GM12878 (cell line): ENCODE measurements around the gene DCPS. TPM values are rescaled to one million over a fixed set of nuclear protein-coding genes. Genes with fewer than 3 reads are reported as not detected.

Source experiments
- ATAC-seq: fragments of 200-7000 bp; cut with Tn5 transposase; 3 replicates; pipeline ENCODE4 v1.9.1; 2020; ENCODE audit warnings: mild to moderate bottlenecking, moderate library complexity
- BruUV-seq: library from RNA; stranded (reverse); fragments of 400-500 nt; replicated peaks from 2 replicates; lab custom pipeline; 2021; lab: Mats Ljungman, UMichigan
- CTCF ChIA-PET: fragments of 300-600 bp; sonication (Branson Sonifier 250); formaldehyde crosslinking; extraction: SDS; loops from one replicate; lab custom pipeline; 2021; ENCODE audit warnings: inconsistent platforms; lab: Yijun Ruan, JAX
- POLR2A ChIA-PET: fragments of 350-600 bp; formaldehyde crosslinking; extraction: SDS; loops from one replicate; lab custom pipeline; 2021; ENCODE audit warnings: inconsistent platforms; lab: Charles Lee
- RAD21 ChIA-PET: fragments of 300-600 bp; sonication (Branson Sonifier 250); formaldehyde crosslinking; loops from one replicate; lab custom pipeline; 2023; ENCODE audit warnings: antibody characterized with exemption; ENCODE audit not compliant: unreplicated experiment; lab: Charles Lee
- SMC1A ChIA-PET: fragments of 300-600 bp; sonication (Branson Sonifier 250); formaldehyde crosslinking; loops from one replicate; lab custom pipeline; 2023; ENCODE audit not compliant: unreplicated experiment, uncharacterized antibody; lab: Charles Lee
- DNase-seq: peaks from one replicate; pipeline ENCODE4 v3.0.0-alpha.2; 2011; ENCODE audit warnings: low read depth, low spot score
- FAIRE-seq: peaks from 3 replicates; lab custom pipeline; 2011; peaks lifted over from hg19 to GRCh38; lab: Jason Lieb, UNC
- H2AFZ ChIP-seq: 2 replicates; pipeline ENCODE4 v1.6.0; 2011; ENCODE audit warnings: low read depth, low read length, control low read depth; ENCODE audit not compliant: control insufficient read depth
- H3K27ac ChIP-seq: 2 replicates; pipeline ENCODE4 v1.5.1; 2011; ENCODE audit warnings: control low read depth; ENCODE audit not compliant: control insufficient read depth, insufficient read depth
- H3K27me3 ChIP-seq, 2 experiments: replicated peaks in 1 of 2; 2 replicates each; pipeline versions ENCODE4 v1.6.0 to v1.6.1; 2011; ENCODE audit warnings: low read length in 1 of 2; ENCODE audit not compliant: control insufficient read depth in 2 of 2, insufficient read depth in 2 of 2
- H3K36me3 ChIP-seq, 2 experiments: 2 replicates each; pipeline ENCODE4 v1.5.1; 2011; ENCODE audit warnings: low read length in 1 of 2; ENCODE audit not compliant: control insufficient read depth in 2 of 2, insufficient read depth in 2 of 2
- H3K4me1 ChIP-seq: 2 replicates; pipeline ENCODE4 v1.6.1; 2011; ENCODE audit warnings: mild to moderate bottlenecking, low read length, moderate library complexity, mixed read lengths; ENCODE audit not compliant: control insufficient read depth, insufficient read depth
- H3K4me2 ChIP-seq: 2 replicates; pipeline ENCODE4 v1.6.0; 2011; ENCODE audit warnings: control low read depth; ENCODE audit not compliant: control insufficient read depth, insufficient read depth
- H3K4me3 ChIP-seq: fragments of 200-600 bp; sonication (generic); 2 replicates; pipeline ENCODE4 v1.5.1; 2016
- H3K79me2 ChIP-seq: 2 replicates; pipeline ENCODE4 v1.6.0; 2011; ENCODE audit warnings: low read length; ENCODE audit not compliant: control insufficient read depth, insufficient read depth
- H3K9ac ChIP-seq: 2 replicates; pipeline ENCODE4 v1.8.0; 2011; ENCODE audit warnings: low read length, control low read depth, mixed read lengths; ENCODE audit not compliant: control insufficient read depth, insufficient read depth
- H3K9me3 ChIP-seq: replicated peaks from 3 replicates; pipeline ENCODE4 v1.5.1; 2011; ENCODE audit warnings: mild to moderate bottlenecking, low read length; ENCODE audit not compliant: control insufficient read depth, insufficient read depth
- H4K20me1 ChIP-seq: 2 replicates; pipeline ENCODE4 v1.6.0; 2011; ENCODE audit not compliant: control insufficient read depth, insufficient read depth
- BCLAF1 ChIP-seq: fragments of 450-650 bp; IDR thresholded peaks from 2 replicates; pipeline ENCODE4 v1.6.1; 2017; ENCODE audit warnings: antibody characterized with exemption, mild to moderate bottlenecking, moderate library complexity
- CREM ChIP-seq: IDR thresholded peaks from 2 replicates; pipeline ENCODE4 v1.6.1; 2014; ENCODE audit warnings: antibody characterized with exemption, low read depth
- EP300 ChIP-seq, 2 experiments: fragments of 150-350 bp in 1 of 2; IDR thresholded peaks; 2 replicates each; pipeline ENCODE4 v1.6.1; 2011 to 2012; ENCODE audit warnings: low read depth in 2 of 2, low read length in 2 of 2, borderline replicate concordance in 1 of 2, improper control_type of control experiment in 1 of 2, inconsistent platforms in 1 of 2; ENCODE audit not compliant: control insufficient read depth in 1 of 2
- IKZF1 ChIP-seq: fragments of 450-650 bp; conservative IDR thresholded peaks from 2 replicates; pipeline ENCODE4 v1.6.1; 2017; ENCODE audit warnings: antibody characterized with exemption, mild to moderate bottlenecking
- IKZF2 ChIP-seq, 2 experiments: fragments of 450-650 bp; IDR thresholded peaks; 2 replicates each; pipeline ENCODE4 v1.6.1; 2017; ENCODE audit warnings: mild to moderate bottlenecking in 2 of 2, moderate library complexity in 2 of 2
- IRF5 ChIP-seq: fragments of 450-650 bp; IDR thresholded peaks from 2 replicates; pipeline ENCODE4 v1.6.1; 2017; ENCODE audit warnings: borderline replicate concordance
- NR2F1 ChIP-seq: fragments of 450-650 bp; conservative IDR thresholded peaks from 2 replicates; pipeline ENCODE4 v1.6.1; 2017; ENCODE audit warnings: mild to moderate bottlenecking
- RCOR1 ChIP-seq: conservative IDR thresholded peaks from 2 replicates; pipeline ENCODE4 v1.6.1; 2012; ENCODE audit warnings: low read depth, low read length, improper control_type of control experiment
- SUZ12 ChIP-seq: fragments of 200-600 bp; sonication (generic); IDR thresholded peaks from one replicate; pipeline ENCODE4 v1.6.1; 2018; ENCODE audit warnings: antibody characterized with exemption, mild to moderate bottlenecking; ENCODE audit not compliant: unreplicated experiment
- USF2 ChIP-seq: IDR thresholded peaks from 2 replicates; pipeline ENCODE4 v1.6.1; 2011; ENCODE audit warnings: low read depth, low read length, improper control_type of control experiment, borderline replicate concordance
- YBX1 ChIP-seq: fragments of 450-650 bp; IDR thresholded peaks from 2 replicates; pipeline ENCODE4 v1.6.1; 2016; ENCODE audit warnings: antibody characterized with exemption
- ZSCAN29 ChIP-seq: fragments of 450-650 bp; IDR thresholded peaks from 2 replicates; pipeline ENCODE4 v1.6.1; 2017; ENCODE audit warnings: mild to moderate bottlenecking, moderate library complexity
- WGBS: methylation state at CpG from one replicate; pipeline ENCODE4 v1.1.6; 2016; ENCODE audit warnings: low lambda C conversion rate; ENCODE audit not compliant: insufficient replicate concordance, insufficient coverage; ENCODE audit errors: missing lambda C conversion rate; 5-methylcytosine and 5-hydroxymethylcytosine counted together
- in situ Hi-C: fragments of 300-500 bp; cut with MboI; formaldehyde crosslinking; loops from 9 replicates; pipeline ENCODE4 v1.14.3; 2018; ENCODE audit warnings: mixed read lengths
- intact Hi-C: fragments of 100-400 bp; cut with micrococcal nuclease; formaldehyde crosslinking; loops from one replicate; pipeline ENCODE4 v1.14.2; 2022; ENCODE audit not compliant: unreplicated experiment
- polyA plus RNA-seq, 11 experiments: library from polyadenylated mRNA; depleted of rRNA in 4 of 11; unstranded in 6 of 11; stranded (reverse) in 5 of 11; fragments of >200 nt; fragmentation: Nextera tagmentation in 4 of 11; fragmentation: Illumina TruSeq in 1 of 11; extraction: Ambion mirVana in 4 of 11; extraction: Trizol in 1 of 11; gene quantifications; 1 replicate in 1 of 11; 2 replicates in 10 of 11; pipeline versions ENCODE4 v1.2.1 to v1.2.3, GENCODE V29; 2011 to 2016; ENCODE audit warnings: inconsistent platforms in 2 of 11, missing spikeins in 2 of 11, low read depth in 1 of 11
- total RNA-seq, 4 experiments: library from RNA; depleted of rRNA in 3 of 4; stranded (reverse); fragments of >200 nt in 3 of 4; fragmentation: Illumina TruSeq in 1 of 4; extraction: Trizol in 1 of 4; gene quantifications; 2 replicates each; pipeline versions ENCODE4 v1.2.1 to v1.2.3, GENCODE V29; 2013 to 2021
- TF ChIP-seq, protein P1 (sequence below): fragments of 450-650 bp; IDR thresholded peaks from 2 replicates; pipeline ENCODE4 v1.6.1; 2017; ENCODE audit warnings: mild to moderate bottlenecking, moderate library complexity

DCPS gene
- total and polyA plus RNA-seq, 10 of the 15 experiments (the other 5 are each of a cell fraction or from before 2014, with no cell fraction given): 23.5 to 101 (median 67.4) TPM

- BruUV-seq: no TSS peak
- ChIA-PET CTCF (interaction anchor here (0.6 kb wide), 1 partner anchor 55 kb away, joined by 3 read pairs; no protein-coding TSS in a partner anchor), SMC1A (interaction anchor here (0.7 to 1.0 kb wide), 2 partner anchors 50 to 57 kb away, joined by 3 read pairs; no protein-coding TSS in a partner anchor), RAD21 (interaction anchor here (1.0 kb wide), 1 partner anchor 59 kb away, joined by 3 read pairs; no protein-coding TSS in a partner anchor), POLR2A (no interaction called here)
- no peak overlapping the region for H3K9ac ChIP-seq
- H3K27ac ChIP-seq: no peak overlapping the region
- no peaks in the 10 kb centered on the region for H3K27me3 ChIP-seq
- ATAC-seq: no peak
- intact Hi-C loops: no loop called here
- H4K20me1 ChIP-seq: no peaks in the 10 kb centered on the region
- H2AFZ ChIP-seq: no peak overlapping the region
- H3K79me2 ChIP-seq: no peaks in the 10 kb centered on the region
- H3K4me1 ChIP-seq: no peaks in the 10 kb centered on the region
- no peaks in the 10 kb centered on the region for H3K36me3 ChIP-seq
- FAIRE-seq: no peak
- no peak overlapping the region for H3K4me2 ChIP-seq
- in situ Hi-C loops: no loop called here
- H3K4me3 ChIP-seq: no peak overlapping the region
- DNase-seq: no peak
- 79% methylated on average over 3 of the region's 3 CpGs for WGBS
- H3K9me3 ChIP-seq: no peaks in the 10 kb centered on the region
- TF ChIP-seq NR2F1 (no peak), BCLAF1 (no peak), ZSCAN29 (no peak), YBX1 (no peak), EP300 (IDR thresholded peaks at IDR 0.05; ENCODE audit: borderline replicate concordance in 1 of 2, control insufficient read depth in 1 of 2, low read depth in 2 of 2, low read length in 2 of 2) (no peak), IKZF2 (IDR thresholded peaks at IDR 0.05) (no peak), IRF5 (no peak), RCOR1 (no peak), USF2 (no peak), SUZ12 (no peak), CREM (no peak), IKZF1 (no peak)
- TF ChIP-seq, protein P1, sequence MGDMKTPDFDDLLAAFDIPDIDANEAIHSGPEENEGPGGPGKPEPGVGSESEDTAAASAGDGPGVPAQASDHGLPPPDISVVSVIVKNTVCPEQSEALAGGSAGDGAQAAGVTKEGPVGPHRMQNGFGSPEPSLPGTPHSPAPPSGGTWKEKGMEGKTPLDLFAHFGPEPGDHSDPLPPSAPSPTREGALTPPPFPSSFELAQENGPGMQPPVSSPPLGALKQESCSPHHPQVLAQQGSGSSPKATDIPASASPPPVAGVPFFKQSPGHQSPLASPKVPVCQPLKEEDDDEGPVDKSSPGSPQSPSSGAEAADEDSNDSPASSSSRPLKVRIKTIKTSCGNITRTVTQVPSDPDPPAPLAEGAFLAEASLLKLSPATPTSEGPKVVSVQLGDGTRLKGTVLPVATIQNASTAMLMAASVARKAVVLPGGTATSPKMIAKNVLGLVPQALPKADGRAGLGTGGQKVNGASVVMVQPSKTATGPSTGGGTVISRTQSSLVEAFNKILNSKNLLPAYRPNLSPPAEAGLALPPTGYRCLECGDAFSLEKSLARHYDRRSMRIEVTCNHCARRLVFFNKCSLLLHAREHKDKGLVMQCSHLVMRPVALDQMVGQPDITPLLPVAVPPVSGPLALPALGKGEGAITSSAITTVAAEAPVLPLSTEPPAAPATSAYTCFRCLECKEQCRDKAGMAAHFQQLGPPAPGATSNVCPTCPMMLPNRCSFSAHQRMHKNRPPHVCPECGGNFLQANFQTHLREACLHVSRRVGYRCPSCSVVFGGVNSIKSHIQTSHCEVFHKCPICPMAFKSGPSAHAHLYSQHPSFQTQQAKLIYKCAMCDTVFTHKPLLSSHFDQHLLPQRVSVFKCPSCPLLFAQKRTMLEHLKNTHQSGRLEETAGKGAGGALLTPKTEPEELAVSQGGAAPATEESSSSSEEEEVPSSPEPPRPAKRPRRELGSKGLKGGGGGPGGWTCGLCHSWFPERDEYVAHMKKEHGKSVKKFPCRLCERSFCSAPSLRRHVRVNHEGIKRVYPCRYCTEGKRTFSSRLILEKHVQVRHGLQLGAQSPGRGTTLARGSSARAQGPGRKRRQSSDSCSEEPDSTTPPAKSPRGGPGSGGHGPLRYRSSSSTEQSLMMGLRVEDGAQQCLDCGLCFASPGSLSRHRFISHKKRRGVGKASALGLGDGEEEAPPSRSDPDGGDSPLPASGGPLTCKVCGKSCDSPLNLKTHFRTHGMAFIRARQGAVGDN: no peak
Observed at GRCh38 chr11:126370016-126370415, 66.2 kb downstream of the DCPS start.
